Calu3 (cell line): ENCODE data around the gene HIBADH. TPM values are rescaled to one million over a fixed set of nuclear protein-coding genes. Genes with fewer than 3 reads are reported as not detected.

Experiments
- BruUV-seq: library from RNA; stranded (reverse); fragments of 400-500 nt; replicated peaks from 2 replicates; lab custom pipeline; 2021; lab: Mats Ljungman, UMichigan
- CTCF ChIA-PET: fragments of 300-600 bp; sonication (Branson Sonifier 250); formaldehyde crosslinking; loops from one replicate; lab custom pipeline; 2022; ENCODE audit warnings: antibody characterized with exemption; lab: Charles Lee
- DNase-seq: peaks from one replicate; pipeline ENCODE4 v3.0.0; 2022
- H3K27ac Mint-ChIP-seq: one replicate; pipeline ENCODE4 v1.8.0; 2022; ENCODE audit warnings: mixed read lengths; ENCODE audit not compliant: unreplicated experiment
- H3K27me3 Mint-ChIP-seq: one replicate; pipeline ENCODE4 v1.8.0; 2022; ENCODE audit warnings: mixed read lengths; ENCODE audit not compliant: unreplicated experiment
- H3K36me3 Mint-ChIP-seq: one replicate; pipeline ENCODE4 v1.8.0; 2022; ENCODE audit warnings: mild to moderate bottlenecking, moderate library complexity, mixed read lengths; ENCODE audit not compliant: insufficient read depth, unreplicated experiment
- H3K4me1 Mint-ChIP-seq: one replicate; pipeline ENCODE4 v1.8.0; 2022; ENCODE audit warnings: mild to moderate bottlenecking, low read depth, mixed read lengths; ENCODE audit not compliant: unreplicated experiment
- H3K4me3 Mint-ChIP-seq: one replicate; pipeline ENCODE4 v1.8.0; 2022; ENCODE audit warnings: mild to moderate bottlenecking, low read depth, moderate library complexity, mixed read lengths; ENCODE audit not compliant: unreplicated experiment
- H3K9me3 Mint-ChIP-seq: one replicate; pipeline ENCODE4 v1.8.0; 2022; ENCODE audit warnings: low read depth, mixed read lengths; ENCODE audit not compliant: unreplicated experiment
- intact Hi-C: fragments of 100-400 bp; cut with micrococcal nuclease; formaldehyde crosslinking; loops from one replicate; pipeline ENCODE4 v1.10.0; 2022; ENCODE audit not compliant: unreplicated experiment
- total RNA-seq: library from RNA; stranded (reverse); gene quantifications from 2 replicates; pipeline ENCODE4 v1.2.3, GENCODE V29; 2022
- TF ChIP-seq, protein P1 (sequence below): fragments of 200-600 bp; IDR thresholded peaks from one replicate; pipeline ENCODE4 v1.8.0; 2022; ENCODE audit warnings: antibody characterized with exemption; ENCODE audit not compliant: unreplicated experiment

HIBADH gene
- total RNA-seq, 1 experiment from 2014 or later = 74.6 TPM

DNA sequence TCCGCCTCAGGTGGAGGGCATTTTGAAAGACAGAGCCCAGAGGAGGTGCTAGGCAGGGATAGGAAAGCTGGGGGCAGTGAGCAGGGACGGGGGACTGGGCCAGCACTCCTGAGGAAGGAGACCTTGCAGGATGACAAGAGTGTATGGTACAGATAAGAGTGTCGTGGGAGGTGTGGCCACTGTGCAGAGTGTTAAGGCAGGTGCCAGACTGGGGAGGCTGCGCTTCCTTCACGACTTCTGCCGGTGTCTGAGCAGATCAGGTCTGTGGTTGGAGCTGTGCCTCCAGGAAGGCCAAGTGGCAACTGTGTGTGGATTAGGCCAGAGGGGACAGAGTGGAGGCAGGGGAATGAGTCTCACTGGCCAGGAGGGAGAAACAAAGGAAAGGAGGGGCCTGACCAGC, 161.7 kb downstream of the HIBADH start:
- no peak overlapping the region for H3K27ac Mint-ChIP-seq
- CTCF ChIA-PET = no interaction called here
- no peaks in the 10 kb centered on the region for H3K27me3 Mint-ChIP-seq
- H3K9me3 Mint-ChIP-seq = no peaks in the 10 kb centered on the region
- DNase-seq = no peak
- H3K4me1 Mint-ChIP-seq = no peaks in the 10 kb centered on the region
- intact Hi-C loops = no loop called here
- H3K36me3 Mint-ChIP-seq = no peaks in the 10 kb centered on the region
- TF ChIP-seq, protein P1, sequence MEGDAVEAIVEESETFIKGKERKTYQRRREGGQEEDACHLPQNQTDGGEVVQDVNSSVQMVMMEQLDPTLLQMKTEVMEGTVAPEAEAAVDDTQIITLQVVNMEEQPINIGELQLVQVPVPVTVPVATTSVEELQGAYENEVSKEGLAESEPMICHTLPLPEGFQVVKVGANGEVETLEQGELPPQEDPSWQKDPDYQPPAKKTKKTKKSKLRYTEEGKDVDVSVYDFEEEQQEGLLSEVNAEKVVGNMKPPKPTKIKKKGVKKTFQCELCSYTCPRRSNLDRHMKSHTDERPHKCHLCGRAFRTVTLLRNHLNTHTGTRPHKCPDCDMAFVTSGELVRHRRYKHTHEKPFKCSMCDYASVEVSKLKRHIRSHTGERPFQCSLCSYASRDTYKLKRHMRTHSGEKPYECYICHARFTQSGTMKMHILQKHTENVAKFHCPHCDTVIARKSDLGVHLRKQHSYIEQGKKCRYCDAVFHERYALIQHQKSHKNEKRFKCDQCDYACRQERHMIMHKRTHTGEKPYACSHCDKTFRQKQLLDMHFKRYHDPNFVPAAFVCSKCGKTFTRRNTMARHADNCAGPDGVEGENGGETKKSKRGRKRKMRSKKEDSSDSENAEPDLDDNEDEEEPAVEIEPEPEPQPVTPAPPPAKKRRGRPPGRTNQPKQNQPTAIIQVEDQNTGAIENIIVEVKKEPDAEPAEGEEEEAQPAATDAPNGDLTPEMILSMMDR = no peak
- H3K4me3 Mint-ChIP-seq = no peak overlapping the region
- no TSS peak for BruUV-seq

DNA sequence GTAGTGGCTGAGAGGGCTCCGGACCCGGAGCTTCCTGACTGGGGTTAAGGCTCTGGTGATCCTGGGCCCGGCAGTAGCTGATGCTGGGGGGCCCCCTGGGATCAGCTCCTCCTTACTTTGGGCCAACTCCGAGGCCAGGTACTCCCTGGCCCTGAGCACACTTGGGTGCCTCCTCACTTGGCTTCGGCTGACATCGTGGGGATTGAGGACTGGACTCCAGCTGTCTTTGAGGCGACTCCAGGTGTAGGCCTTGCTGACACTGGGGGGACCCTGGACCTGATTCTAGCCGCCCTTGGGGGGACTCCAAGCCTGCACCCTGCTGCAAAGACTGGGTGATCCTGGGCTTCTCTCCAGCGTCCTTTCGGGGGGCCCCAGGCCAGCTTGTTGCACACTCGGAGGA, 170.5 kb downstream of the HIBADH start:
- CTCF ChIA-PET = no interaction called here
- intact Hi-C loops = no loop called here
- Mint-ChIP-seq H3K27me3 (no peaks in the 10 kb centered on the region), H3K4me3 (no peak overlapping the region), H3K27ac (no peak overlapping the region), H3K9me3 (no peaks in the 10 kb centered on the region), H3K36me3 (no peaks in the 10 kb centered on the region), H3K4me1 (no peaks in the 10 kb centered on the region)
- no TSS peak for BruUV-seq
- DNase-seq = no peak
- TF ChIP-seq, protein P1 = no peak

DNA sequence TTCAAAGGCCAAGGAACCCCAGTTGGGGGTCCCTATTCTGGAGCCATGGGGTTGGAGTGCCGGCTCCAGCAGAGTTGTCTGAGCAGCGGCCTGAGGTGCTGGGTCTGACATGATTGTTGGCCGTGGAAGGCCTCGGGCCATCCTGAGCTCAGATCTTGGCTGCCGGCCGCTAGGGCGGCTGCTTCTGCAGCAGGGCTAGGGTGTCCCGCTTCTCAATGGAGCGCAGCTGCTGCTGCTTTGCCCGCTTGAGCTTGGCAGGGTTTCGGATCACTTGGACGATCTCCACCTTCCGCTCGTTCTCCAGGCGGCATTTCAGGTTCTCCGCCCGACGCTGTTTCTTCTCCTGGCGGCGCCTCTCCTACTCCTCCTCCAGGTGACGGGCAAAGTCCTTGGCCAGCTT, 171.1 kb downstream of the HIBADH start:
- TF ChIP-seq, protein P1 = no peak
- no TSS peak for BruUV-seq
- DNase-seq = no peak
- no peak overlapping the region for H3K27ac Mint-ChIP-seq
- no peaks in the 10 kb centered on the region for H3K4me1 Mint-ChIP-seq
- intact Hi-C loops = no loop called here
- no peaks in the 10 kb centered on the region for H3K9me3 Mint-ChIP-seq
- no peaks in the 10 kb centered on the region for H3K27me3 Mint-ChIP-seq
- CTCF ChIA-PET = no interaction called here
- H3K36me3 Mint-ChIP-seq = no peaks in the 10 kb centered on the region
- H3K4me3 Mint-ChIP-seq = no peak overlapping the region

DNA sequence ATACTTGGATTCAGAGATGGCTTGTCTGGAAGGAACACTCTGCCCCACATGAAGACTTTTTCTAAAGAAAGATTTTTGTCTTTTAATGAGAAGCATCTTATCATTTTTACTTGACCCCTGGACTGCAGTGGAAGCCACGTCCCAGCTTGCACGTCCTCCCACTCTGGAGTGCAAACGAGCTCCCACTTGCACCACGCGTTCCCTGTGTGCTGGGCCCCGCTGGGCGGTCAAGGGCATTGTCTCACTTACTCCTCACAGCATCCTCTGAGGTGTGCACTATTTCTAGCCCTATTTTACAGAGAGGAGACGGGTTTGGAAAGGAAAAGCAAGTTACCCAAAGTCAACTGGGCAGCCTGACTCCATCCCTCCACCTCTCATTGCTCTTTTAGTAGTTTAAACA, 175.2 kb downstream of the HIBADH start:
- CTCF ChIA-PET = no interaction called here
- no peaks in the 10 kb centered on the region for H3K4me1 Mint-ChIP-seq
- TF ChIP-seq, protein P1 = no peak
- no peaks in the 10 kb centered on the region for H3K9me3 Mint-ChIP-seq
- no peak overlapping the region for H3K4me3 Mint-ChIP-seq
- H3K36me3 Mint-ChIP-seq = no peaks in the 10 kb centered on the region
- no TSS peak for BruUV-seq
- H3K27me3 Mint-ChIP-seq = no peaks in the 10 kb centered on the region
- no peak overlapping the region for H3K27ac Mint-ChIP-seq
- DNase-seq = no peak
- intact Hi-C loops = no loop called here
